HUES6 (cell line): Measurements from ENCODE around the gene FLNC.

ENCODE experiments used
- H3K27ac ChIP-seq: 2 replicates; pipeline ENCODE4 v1.7.0; 2013; ENCODE audit warnings: low read depth, mild to moderate bottlenecking, low read length, inconsistent platforms
- H3K27me3 ChIP-seq: 2 replicates; pipeline ENCODE4 v1.6.1; 2013; ENCODE audit warnings: low read length; ENCODE audit not compliant: control insufficient read depth, insufficient read depth
- H3K36me3 ChIP-seq: 2 replicates; pipeline ENCODE4 v1.6.1; 2013; ENCODE audit warnings: low read length; ENCODE audit not compliant: control insufficient read depth, insufficient read depth
- H3K4me1 ChIP-seq: 2 replicates; pipeline ENCODE4 v1.6.1; 2013; ENCODE audit warnings: low read length; ENCODE audit not compliant: control insufficient read depth, insufficient read depth
- H3K4me3 ChIP-seq: 2 replicates; pipeline ENCODE4 v1.5.1; 2013; ENCODE audit warnings: low read depth, low read length
- H3K9ac ChIP-seq: one replicate; pipeline ENCODE4 v1.6.1; 2013; ENCODE audit warnings: mild to moderate bottlenecking, low read length
- H3K9me3 ChIP-seq: 2 replicates; pipeline ENCODE4 v1.6.1; 2013; ENCODE audit warnings: low read depth, low read length; ENCODE audit not compliant: control insufficient read depth, insufficient read depth

The FLNC gene

GRCh38 chr7:128884561-128885369 lies 54.6 kb downstream of the FLNC start:
- Histone ChIP-seq H3K4me1 (peaks cover 25% of the 10 kb centered on the region), H3K4me3 (no peak overlapping the region), H3K9ac (no peak overlapping the region), H3K27me3 (no peaks in the 10 kb centered on the region), H3K27ac (no peak overlapping the region), H3K36me3 (no peaks in the 10 kb centered on the region), H3K9me3 (no peaks in the 10 kb centered on the region)

- Histone ChIP-seq H3K4me3 (no peak overlapping the region), H3K9ac (no peak overlapping the region), H3K36me3 (no peaks in the 10 kb centered on the region), H3K4me1 (peaks cover 28% of the 10 kb centered on the region), H3K9me3 (no peaks in the 10 kb centered on the region), H3K27ac (no peak overlapping the region), H3K27me3 (no peaks in the 10 kb centered on the region)
These were observed 55.4 kb downstream of the FLNC start for GRCh38 chr7:128885370-128886187.

GRCh38 chr7:128886391-128887168 lies 56.4 kb downstream of the FLNC start:
- H3K4me1 ChIP-seq = peaks cover 30% of the 10 kb centered on the region
- H3K4me3 ChIP-seq = no peak overlapping the region
- H3K9ac ChIP-seq = no peak overlapping the region
- no peaks in the 10 kb centered on the region for H3K9me3 ChIP-seq
- H3K27me3 ChIP-seq = no peaks in the 10 kb centered on the region; the same call in 1 of the 2 replicates
- H3K27ac ChIP-seq = no peak overlapping the region
- H3K36me3 ChIP-seq = no peaks in the 10 kb centered on the region

GRCh38 chr7:128887169-128888038 lies 57.2 kb downstream of the FLNC start:
- Histone ChIP-seq H3K27me3 (no peaks in the 10 kb centered on the region; the same call in 1 of the 2 replicates), H3K4me1 (peaks cover 33% of the 10 kb centered on the region), H3K9ac (no peak overlapping the region), H3K4me3 (no peak overlapping the region), H3K27ac (no peak overlapping the region), H3K36me3 (0 out of 2 replicates have a peak, but pooled peaks cover 3% of the 10 kb centered on the region), H3K9me3 (no peaks in the 10 kb centered on the region)

GRCh38 chr7:128888039-128888755 lies 58.0 kb downstream of the FLNC start:
- no peaks in the 10 kb centered on the region; the same call in 1 of the 2 replicates for H3K27me3 ChIP-seq
- 0 out of 2 replicates have a peak, but pooled peaks cover 3% of the 10 kb centered on the region for H3K36me3 ChIP-seq
- H3K9ac ChIP-seq = peak overlapping the region; percentile 14
- no peak overlapping the region for H3K4me3 ChIP-seq
- peaks cover 33% of the 10 kb centered on the region for H3K4me1 ChIP-seq
- no peak overlapping the region for H3K27ac ChIP-seq
- H3K9me3 ChIP-seq = no peaks in the 10 kb centered on the region

GRCh38 chr7:128888756-128889095 lies 58.5 kb downstream of the FLNC start:
- Histone ChIP-seq H3K4me1 (peaks cover 32% of the 10 kb centered on the region), H3K4me3 (no peak overlapping the region), H3K27me3 (no peaks in the 10 kb centered on the region; the same call in 1 of the 2 replicates), H3K27ac (no peak overlapping the region), H3K36me3 (0 out of 2 replicates have a peak, but pooled peaks cover 3% of the 10 kb centered on the region), H3K9ac (peak overlapping the region; percentile 14), H3K9me3 (no peaks in the 10 kb centered on the region)

- Histone ChIP-seq H3K36me3 (0 out of 2 replicates have a peak, but pooled peaks cover 3% of the 10 kb centered on the region), H3K4me1 (peaks cover 28% of the 10 kb centered on the region), H3K4me3 (no peak overlapping the region), H3K27ac (no peak overlapping the region), H3K27me3 (no peaks in the 10 kb centered on the region; the same call in 1 of the 2 replicates), H3K9ac (no peak overlapping the region), H3K9me3 (no peaks in the 10 kb centered on the region)
These were observed 58.9 kb downstream of the FLNC start for GRCh38 chr7:128889121-128889520.

- Histone ChIP-seq H3K4me3 (peak overlapping the region; percentile 67), H3K36me3 (0 out of 2 replicates have a peak, but pooled peaks cover 3% of the 10 kb centered on the region), H3K27me3 (no peaks in the 10 kb centered on the region; the same call in 1 of the 2 replicates), H3K9me3 (no peaks in the 10 kb centered on the region), H3K9ac (no peak overlapping the region), H3K27ac (no peak overlapping the region), H3K4me1 (peaks cover 26% of the 10 kb centered on the region)
These were observed 60.3 kb downstream of the FLNC start for GRCh38 chr7:128890306-128891109.
